ENCODE data around the gene TMEM154. TPM values are rescaled to one million over a fixed set of nuclear protein-coding genes. Genes with fewer than 3 reads are reported as not detected.

Gene TMEM154
- total RNA-seq, 1 donor from 2014 or later, result 39.4 TPM

DNA sequence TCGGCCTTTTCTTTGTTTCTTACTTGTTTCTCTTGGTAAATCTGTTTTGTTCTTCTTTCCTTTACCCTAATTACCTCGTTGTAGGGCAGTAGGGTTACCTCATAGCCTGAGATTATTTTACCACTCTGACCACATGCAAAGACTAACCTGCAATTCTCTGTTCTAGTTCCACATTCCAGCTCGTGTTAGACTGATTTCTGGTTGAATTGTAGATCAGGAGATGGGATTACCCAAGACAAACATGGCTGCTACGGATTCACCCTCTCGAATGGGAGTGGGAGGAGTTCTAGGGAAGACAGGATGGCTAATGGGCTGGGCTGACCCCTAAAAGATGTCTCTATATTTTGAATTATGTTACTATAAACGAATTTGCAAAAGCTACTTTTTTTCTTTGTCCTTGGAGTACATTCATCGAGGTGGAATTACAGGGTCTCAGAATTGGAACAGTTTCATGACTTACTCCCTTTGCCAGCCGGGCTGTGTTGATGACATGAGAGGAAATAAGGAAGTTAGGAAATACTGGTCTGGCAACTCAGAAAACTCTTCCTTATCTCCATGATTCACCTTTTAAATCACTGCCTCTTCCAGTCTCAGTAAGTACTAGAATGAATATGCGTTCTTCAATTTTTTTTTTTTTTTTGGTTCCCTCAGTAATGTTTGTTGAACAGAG, 107.2 kb downstream of the TMEM154 start:
- intact Hi-C loops (cut with micrococcal nuclease), result no loop called here

GRCh38 chr4:152571770-152572169, 108.0 kb downstream of the TMEM154 start:
- intact Hi-C loops (cut with micrococcal nuclease), result no loop called here

GRCh38 chr4:152571296-152571695, 108.5 kb downstream of the TMEM154 start:
- intact Hi-C loops (cut with micrococcal nuclease), result no loop called here

Other genes starting within 250 kb of the TMEM154 start
- gene FBXW7, start 143.9 kb downstream of the TMEM154 start, total RNA-seq, result 58.3 and 58.7 TPM in 2 replicates
- gene TIGD4, start 99.7 kb upstream of the TMEM154 start, total RNA-seq, result 0.22 and 0.34 TPM in 2 replicates
- gene ARFIP1, start 100.0 kb upstream of the TMEM154 start, total RNA-seq, result 18.7 and 24.8 TPM in 2 replicates

Data from T-helper 1 cell treated with Interleukin-12 subunit alpha and Interleukin-12 subunit beta and Interleukin-4 antibody, amounts not matched to agents 30 ng/mL and 1 ng/mL, for 36 hours (primary cell).